ENCODE data around the gene NPAS3. TPM values are rescaled to one million over a fixed set of nuclear protein-coding genes. Genes with fewer than 3 reads are reported as not detected.

NPAS3 gene
- total RNA-seq, result 0.05 TPM in 1 of 2 replicates, not detected in the other

- intact Hi-C loops (cut with micrococcal nuclease), result loop anchor here (5.0 to 10.0 kb wide), 3 partner anchors 364 to 1119 kb away; no protein-coding TSS in a partner anchor
Measured at GRCh38 chr14:32938719-32939253, at the start of gene NPAS3. TSS of gene NPAS3 (plus strand) at chr14:32938879.

DNA sequence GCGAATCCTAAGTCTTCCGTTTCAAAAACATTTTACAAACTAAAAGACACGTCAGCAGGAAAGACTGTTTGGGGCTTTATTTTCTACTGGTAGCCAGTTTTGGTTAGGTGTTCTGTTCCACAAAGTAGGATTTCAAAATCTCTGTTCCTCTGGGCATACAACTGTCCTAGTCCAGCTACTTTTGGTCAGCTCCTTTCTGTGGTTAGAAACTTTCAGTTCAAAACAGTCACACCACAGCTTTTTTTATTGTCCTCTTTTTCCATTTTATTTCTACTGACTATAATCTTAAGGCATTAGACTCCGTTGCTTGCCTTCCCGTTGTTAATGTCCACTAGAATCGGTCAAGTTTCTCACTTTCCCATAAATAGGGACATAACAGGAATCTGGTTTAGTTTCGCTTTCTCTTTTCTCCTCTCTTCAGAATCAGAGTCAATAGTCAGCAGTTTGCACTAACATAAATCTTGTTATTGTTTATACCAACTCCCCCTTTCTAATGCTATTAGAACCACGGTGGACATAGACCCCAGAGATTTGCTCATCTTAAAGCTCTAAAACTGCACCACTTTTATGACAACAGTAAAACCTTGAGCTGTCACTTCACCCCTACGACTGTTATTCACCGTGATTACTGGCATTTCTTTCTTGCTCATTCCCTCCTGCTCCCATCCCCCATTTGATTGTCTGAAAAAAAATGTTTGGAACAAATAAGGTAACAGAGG lies 41.5 kb upstream of the NPAS3 start:
- intact Hi-C loops (cut with micrococcal nuclease), result no loop called here

- intact Hi-C loops (cut with micrococcal nuclease), result no loop called here
Measured at GRCh38 chr14:32897698-32898064, 41.0 kb upstream of the NPAS3 start.

DNA sequence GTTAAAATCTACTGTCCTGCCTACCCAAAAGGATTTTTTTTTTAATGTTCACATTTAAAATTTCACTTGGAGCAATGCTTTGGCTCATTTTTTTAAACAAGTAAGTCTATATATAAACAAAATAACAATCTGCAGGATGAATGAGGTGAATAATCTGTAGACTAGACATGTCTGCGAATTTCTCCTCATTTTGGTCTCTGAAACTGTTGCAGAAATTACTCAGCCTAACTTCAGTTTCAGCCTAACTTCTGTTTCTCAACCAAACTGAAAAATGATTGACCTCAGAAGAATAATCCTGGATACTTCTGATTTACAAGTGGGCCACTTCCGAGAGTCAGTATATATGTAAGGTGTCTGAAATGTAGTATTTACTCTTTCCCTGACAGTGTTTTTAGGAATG lies 39.8 kb upstream of the NPAS3 start:
- intact Hi-C loops (cut with micrococcal nuclease), result no loop called here

DNA sequence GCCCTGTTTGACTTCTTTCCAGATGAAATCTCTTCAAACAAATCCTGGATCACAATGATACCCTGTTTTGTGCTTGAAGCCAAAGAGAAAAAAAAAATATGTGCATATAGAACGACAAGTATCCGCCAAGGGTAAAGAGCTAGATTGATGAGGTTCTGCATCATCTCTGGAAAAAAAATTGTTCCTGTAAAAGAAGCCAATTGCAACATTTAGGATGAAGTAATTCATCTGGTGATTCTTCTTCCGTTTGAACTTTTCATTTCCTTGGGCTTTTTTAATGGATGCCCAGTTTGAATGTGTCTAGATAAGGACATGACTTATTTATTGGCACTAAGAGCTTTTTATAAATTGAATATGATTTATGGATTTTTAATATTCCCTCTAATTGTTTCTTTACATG lies 38.1 kb upstream of the NPAS3 start:
- intact Hi-C loops (cut with micrococcal nuclease), result no loop called here

GRCh38 chr14:32905013-32905412 lies 33.7 kb upstream of the NPAS3 start:
- intact Hi-C loops (cut with micrococcal nuclease), result no loop called here

GRCh38 chr14:32906672-32907071 lies 32.0 kb upstream of the NPAS3 start:
- intact Hi-C loops (cut with micrococcal nuclease), result no loop called here

DNA sequence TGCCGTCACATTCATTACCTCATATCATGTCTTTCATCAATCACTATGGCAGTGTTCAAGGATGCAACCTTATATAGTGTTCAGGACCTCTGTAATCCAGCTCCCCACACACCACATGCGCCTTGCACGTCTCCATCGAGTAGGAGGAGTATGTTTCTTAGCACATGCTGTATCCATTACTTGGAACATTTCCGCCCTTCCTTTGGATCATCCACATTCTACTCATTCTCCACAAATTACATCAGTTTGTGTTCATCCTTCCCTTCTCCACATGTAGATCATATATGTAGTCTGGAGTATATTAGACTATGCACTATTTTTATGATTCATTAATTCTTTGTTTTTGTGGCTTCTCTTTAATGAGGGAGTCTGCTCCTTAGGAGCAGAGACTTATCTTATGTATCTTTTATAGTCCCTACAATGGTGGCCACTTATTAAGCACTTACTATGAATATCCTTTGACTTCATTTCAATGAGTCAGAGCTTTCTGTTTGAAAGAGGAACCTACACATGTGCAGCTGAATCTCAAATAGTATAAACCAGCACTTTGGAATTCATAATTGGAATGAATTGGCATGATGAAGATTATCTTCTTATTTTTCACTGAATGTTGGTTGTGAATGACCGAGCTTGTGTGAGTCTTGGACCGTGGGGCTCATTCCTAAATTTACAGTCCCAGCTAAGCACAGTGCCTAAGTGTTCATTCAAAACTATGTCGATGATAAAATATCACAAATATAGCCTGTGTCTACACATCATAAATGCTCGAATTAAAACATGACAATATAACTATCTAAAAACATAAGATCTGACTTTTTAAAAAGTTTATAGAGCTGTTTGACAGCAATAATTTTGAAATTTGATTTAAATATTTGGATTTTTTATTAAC lies 30.2 kb upstream of the NPAS3 start:
- intact Hi-C loops (cut with micrococcal nuclease), result no loop called here

- intact Hi-C loops (cut with micrococcal nuclease), result no loop called here
Measured at GRCh38 chr14:32913725-32914124, 25.0 kb upstream of the NPAS3 start.

- intact Hi-C loops (cut with micrococcal nuclease), result no loop called here
Measured at GRCh38 chr14:32914391-32914790, 24.3 kb upstream of the NPAS3 start.

DNA sequence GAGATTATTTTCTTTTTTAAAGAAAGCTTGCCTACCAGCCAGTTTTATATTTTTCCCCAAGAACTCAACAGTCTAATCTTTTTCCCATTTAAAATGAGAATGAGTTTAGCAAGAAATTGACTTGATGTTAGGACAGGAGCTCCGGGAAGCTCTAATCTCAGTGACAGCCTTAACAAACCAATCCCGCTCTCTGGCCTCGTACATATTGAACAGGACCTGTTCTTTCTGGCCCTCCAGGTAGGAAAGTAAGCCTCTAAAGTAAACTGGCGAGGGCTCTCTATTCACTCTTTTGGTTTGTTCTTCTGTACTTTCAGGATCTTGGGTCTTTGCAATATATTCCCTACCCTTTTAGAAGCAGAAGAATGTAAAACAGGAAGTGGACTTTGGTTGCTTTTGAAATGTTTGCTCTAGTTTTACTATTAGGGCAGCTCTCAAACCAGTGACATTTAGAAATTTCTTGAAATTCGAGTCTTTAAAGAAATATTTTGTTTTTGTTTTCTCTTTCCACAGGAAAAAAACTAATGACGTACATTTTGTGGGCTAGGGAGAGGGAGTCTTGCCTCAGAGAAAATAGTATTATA lies 17.9 kb upstream of the NPAS3 start:
- intact Hi-C loops (cut with micrococcal nuclease), result no loop called here

GRCh38 chr14:32925439-32925838 lies 13.2 kb upstream of the NPAS3 start:
- intact Hi-C loops (cut with micrococcal nuclease), result no loop called here

DNA sequence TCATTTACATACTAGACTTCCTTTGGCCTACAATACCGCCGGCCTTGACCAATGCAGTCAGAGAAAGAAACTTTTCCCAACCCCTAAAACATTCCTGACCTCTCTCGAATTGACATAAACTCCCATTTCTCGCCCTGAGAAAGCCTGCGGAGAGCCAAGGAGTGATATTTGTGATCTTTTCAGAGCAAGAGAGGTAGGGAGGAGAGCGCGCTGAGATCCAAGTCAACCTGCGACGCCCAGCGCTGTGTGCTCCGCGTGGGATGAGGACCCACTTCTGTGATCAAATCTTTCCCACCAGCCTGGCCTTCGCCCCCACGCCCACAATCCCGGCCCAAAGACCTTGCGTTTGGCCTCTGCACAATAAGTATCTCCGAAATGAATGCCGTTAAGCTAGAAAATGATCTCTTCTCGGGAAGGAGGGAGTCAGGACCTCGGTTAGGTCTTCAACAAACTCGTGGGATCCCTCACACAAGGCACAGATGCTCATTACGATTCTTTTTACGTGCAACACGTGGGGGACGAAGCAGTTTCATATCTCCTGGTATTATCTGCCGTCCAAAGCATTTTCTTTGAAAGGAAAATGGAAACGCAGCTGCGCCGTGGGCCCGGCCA lies 6.3 kb upstream of the NPAS3 start:
- intact Hi-C loops (cut with micrococcal nuclease), result loop anchor here (10.0 kb wide), 1 partner anchor 358 kb away; no protein-coding TSS in a partner anchor

DNA sequence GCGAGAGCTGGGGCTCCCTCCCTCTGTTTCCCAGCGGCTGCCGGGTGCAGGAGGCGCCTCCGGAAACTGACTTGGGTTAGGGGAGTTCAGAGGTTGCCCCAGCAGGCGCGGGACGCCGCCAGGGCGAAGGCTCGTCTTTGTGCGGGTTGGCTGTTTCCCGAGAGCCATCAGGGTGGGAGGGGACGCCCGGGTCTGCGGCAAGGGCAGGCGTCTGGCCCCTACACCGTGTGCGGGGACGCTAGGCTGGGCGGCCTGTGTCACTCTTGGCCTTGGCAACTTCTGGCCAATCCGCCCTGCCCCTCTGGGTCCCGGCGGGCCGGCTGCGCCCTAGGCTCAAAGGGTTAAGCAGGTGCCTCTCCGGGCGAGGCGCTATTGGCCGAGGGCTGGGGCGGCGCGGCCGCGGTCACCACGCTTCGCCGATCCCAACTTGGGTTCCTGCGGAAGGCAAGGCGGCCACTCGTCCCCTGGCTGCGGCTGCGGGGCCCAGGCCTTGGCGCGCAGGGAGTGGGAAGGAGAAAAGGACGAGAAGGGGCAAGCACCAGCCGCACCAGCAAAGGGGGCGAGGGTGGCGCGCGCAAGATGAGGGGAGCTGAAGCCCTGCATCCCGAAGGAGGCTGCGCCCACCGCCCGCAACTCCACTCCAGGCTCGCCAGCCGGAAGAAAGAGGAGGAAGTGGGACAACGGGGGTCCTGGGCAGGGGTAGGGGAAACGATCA lies 5.6 kb upstream of the NPAS3 start:
- intact Hi-C loops (cut with micrococcal nuclease), result loop anchor here (10.0 kb wide), 1 partner anchor 358 kb away; no protein-coding TSS in a partner anchor

DNA sequence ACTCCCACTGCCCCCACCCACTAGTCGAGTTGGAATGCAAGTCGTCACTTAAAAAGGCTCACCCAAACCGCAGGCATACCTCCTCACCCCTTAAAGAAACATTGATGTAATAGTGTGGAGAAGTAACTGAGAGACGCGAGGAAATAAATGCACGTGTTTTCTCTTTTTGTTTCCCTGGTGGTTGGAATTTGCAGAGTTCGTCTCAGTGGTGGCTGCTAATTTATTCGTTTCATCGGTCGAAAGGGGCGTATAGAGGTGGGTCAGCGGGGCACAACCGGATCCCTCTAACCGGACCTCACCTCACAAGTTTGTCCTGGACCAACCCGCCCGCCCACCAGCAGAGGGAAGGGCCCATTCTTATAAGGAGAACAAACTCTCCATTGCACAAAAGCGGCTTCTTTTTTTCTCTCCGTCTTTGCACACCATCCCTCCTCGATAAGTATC lies 5.0 kb upstream of the NPAS3 start:
- intact Hi-C loops (cut with micrococcal nuclease), result loop anchor here (10.0 kb wide), 1 partner anchor 359 kb away; no protein-coding TSS in a partner anchor

DNA sequence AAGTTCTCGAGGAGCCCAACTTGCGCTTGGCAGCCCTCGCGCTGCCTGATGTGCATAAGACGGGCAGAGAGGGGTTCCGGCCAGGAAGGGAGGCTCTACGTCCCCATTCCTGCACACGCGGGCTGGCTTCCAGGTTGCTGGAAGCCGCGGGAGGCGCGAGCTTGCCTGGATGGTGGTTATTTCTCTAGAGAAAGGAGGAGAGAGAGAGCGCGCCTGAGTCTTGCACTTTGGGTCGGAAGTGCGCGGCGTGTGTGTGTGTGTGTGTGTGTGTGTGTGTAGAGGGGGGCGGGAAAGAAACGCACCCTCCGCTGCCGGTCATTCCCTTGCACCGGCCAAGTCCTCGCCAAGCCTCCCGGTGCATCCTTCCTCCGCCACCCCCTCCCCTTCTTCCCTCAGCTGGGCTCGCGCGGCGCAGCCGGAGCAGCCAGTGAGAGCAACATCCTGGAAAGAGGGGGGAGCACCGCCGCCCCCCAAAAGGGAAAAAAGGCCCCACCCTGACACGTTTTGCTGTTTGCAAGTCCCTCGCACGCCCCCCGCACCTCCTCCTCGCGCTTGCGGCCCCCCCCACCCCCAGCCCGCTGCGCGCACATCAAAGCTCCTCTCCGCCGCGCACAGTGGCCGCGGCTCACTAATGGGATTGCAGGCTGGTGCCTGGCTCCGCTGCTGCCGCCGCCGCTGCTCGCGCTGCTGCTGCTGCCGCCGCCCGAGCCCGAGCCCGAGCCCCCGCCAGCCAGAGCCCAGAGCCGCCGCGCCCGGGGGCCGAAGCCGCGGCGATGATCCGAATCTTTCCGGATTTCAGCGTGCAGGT lies 4.4 kb upstream of the NPAS3 start:
- intact Hi-C loops (cut with micrococcal nuclease), result loop anchor here (10.0 kb wide), 1 partner anchor 359 kb away; no protein-coding TSS in a partner anchor

DNA sequence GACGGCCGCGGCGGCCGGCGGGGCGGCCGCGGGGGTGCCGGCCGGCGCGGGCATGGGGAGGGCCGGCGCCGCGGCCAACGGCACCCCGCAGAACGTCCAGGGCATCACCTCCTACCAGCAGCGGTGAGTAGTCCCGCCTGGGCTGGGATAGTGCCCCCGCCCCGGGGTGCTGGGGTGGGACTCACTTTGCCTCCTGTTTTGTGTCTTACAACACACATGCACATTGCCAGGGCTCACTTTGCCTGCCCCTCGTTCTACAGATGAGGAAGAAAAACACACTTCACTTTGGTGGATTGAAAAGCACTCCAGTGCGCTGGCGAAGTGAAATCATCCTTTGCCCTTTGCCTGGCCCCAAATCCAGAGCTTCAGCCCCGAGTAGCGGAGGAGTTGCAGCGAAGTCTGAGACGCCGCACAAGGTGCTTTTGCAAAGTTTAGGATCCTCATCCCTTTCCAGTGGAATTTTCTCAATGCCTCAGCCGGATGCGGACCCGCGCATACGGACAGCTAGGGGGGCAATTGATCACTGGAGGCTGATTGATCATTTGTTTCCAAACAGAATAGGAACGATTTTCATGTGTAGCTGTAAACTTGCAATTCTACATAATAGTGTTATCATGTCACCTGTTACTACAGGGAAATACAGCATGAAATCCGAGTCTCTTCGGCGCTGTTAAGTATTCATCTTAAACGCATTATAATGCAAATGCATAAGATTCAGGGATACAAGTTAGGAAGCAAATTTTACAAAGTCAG lies 3.6 kb upstream of the NPAS3 start:
- intact Hi-C loops (cut with micrococcal nuclease), result loop anchor here (5.0 to 10.0 kb wide), 3 partner anchors 360 to 1122 kb away; no protein-coding TSS in a partner anchor

DNA sequence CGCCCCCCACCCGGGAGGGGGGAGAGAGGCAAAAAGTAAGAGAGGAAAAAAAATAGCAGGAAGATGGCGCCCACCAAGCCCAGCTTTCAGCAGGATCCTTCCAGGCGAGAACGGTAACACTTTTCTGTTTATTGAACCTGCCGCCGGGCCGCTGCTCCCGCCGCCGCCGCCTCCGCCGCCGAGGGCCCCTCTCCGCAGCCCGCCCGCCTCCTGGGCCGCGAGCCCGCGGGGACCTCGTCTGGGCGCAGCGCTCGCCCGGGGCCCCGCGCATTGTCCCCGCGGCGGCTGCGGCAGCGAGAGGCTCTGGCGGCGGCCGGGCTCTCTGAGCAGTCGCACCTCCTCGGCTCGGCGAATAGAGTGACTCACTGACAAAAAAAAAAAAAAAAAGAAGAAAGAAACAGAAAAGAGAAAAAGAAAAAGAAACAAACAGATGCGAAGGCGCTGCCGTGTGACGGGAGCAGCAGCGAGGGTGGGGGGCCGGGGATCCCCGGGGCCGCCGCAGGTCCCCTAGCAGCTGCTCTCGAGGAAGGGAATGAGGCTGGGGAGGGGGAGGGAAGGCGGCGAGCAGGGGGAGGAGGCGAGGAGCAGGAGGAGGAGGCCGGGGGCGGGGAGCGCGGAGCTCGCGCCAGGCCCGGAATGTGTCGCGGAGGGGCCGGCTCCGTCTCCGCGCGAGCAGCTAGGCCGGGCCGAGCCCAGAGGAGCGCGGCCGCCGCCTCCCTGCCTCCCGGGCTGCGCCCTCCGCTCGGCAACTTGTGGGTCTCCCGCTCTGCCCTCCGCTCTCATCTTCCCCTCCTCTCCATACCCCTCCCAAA lies 781 bp downstream of the NPAS3 start:
- intact Hi-C loops (cut with micrococcal nuclease), result loop anchor here (5.0 to 10.0 kb wide), 3 partner anchors 365 to 1118 kb away; no protein-coding TSS in a partner anchor
